CD4-positive, alpha-beta T cell (primary cell): ENCODE data around the gene DFFB. TPM values are rescaled to one million over a fixed set of nuclear protein-coding genes. Genes with fewer than 3 reads are reported as not detected.

ENCODE experiments used
- ATAC-seq: fragments of 200-7000 bp; cut with Tn5 transposase; one replicate; pipeline ENCODE4 v1.10.0; 2022; ENCODE audit warnings: mild to moderate bottlenecking; ENCODE audit not compliant: poor library complexity
- CTCF ChIA-PET: fragments of 350-600 bp; sonication (Branson Sonifier 250); formaldehyde crosslinking; loops from one replicate; lab custom pipeline; 2021; ENCODE audit warnings: antibody characterized with exemption, inconsistent platforms; lab: Charles Lee
- POLR2A ChIA-PET: fragments of 350-600 bp; sonication (Branson Sonifier 250); formaldehyde crosslinking; loops from one replicate; lab custom pipeline; 2021; ENCODE audit warnings: antibody characterized with exemption, inconsistent platforms; lab: Charles Lee
- DNase-seq, 14 experiments: peaks; one replicate each; pipeline ENCODE4 v3.0.0-alpha.2; 2013 to 2020; ENCODE audit warnings: mixed read lengths in 2 of 14
- H3K27ac ChIP-seq, 2 donors: one replicate each; pipeline versions ENCODE4 v1.5.1 to v1.7.0; 2013; ENCODE audit warnings: low read length in 2 of 2, low read depth in 1 of 2, mild to moderate bottlenecking in 1 of 2
- H3K27me3 ChIP-seq, 2 experiments: 1 replicate in 1 of 2; 2 replicates in 1 of 2; pipeline versions ENCODE4 v1.6.1 to v1.7.0; 2013; ENCODE audit warnings: low read length in 2 of 2, control low read depth in 1 of 2, mild to moderate bottlenecking in 1 of 2, moderate library complexity in 1 of 2; ENCODE audit not compliant: insufficient read depth in 2 of 2, control insufficient read depth in 1 of 2
- H3K36me3 ChIP-seq: one replicate; pipeline ENCODE4 v1.6.1; 2013; ENCODE audit warnings: low read length, control low read depth; ENCODE audit not compliant: insufficient read depth
- H3K4me1 ChIP-seq: one replicate; pipeline ENCODE4 v1.6.1; 2013; ENCODE audit warnings: low read length, control low read depth; ENCODE audit not compliant: insufficient read depth
- H3K4me3 ChIP-seq: one replicate; pipeline ENCODE4 v1.5.1; 2013; ENCODE audit warnings: mild to moderate bottlenecking, low read length, moderate library complexity
- H3K9me3 ChIP-seq, 2 experiments: 1 replicate in 1 of 2; 2 replicates in 1 of 2; pipeline versions ENCODE4 v1.6.1 to v1.7.0; 2013; ENCODE audit warnings: low read length in 2 of 2, mild to moderate bottlenecking in 2 of 2, control low read depth in 1 of 2, moderate library complexity in 1 of 2; ENCODE audit not compliant: control insufficient read depth in 1 of 2, insufficient read depth in 1 of 2
- H3K27ac Mint-ChIP-seq: one replicate; pipeline ENCODE4 v1.8.0; 2020; ENCODE audit warnings: mixed read lengths
- H3K27me3 Mint-ChIP-seq: one replicate; pipeline ENCODE4 v1.8.0; 2021; ENCODE audit warnings: mixed read lengths
- H3K36me3 Mint-ChIP-seq: one replicate; pipeline ENCODE4 v1.8.0; 2021; ENCODE audit warnings: low read depth, mixed read lengths
- H3K4me1 Mint-ChIP-seq: one replicate; pipeline ENCODE4 v1.8.0; 2021; ENCODE audit warnings: low read depth, mixed read lengths
- H3K4me3 Mint-ChIP-seq: one replicate; pipeline ENCODE4 v1.8.0; 2020; ENCODE audit warnings: mild to moderate bottlenecking, mixed read lengths
- H3K9me3 Mint-ChIP-seq: one replicate; pipeline ENCODE4 v1.8.0; 2020; ENCODE audit warnings: mixed read lengths
- intact Hi-C, 2 experiments: fragments of 100-400 bp; cut with DNase I in 1 of 2; cut with micrococcal nuclease in 1 of 2; formaldehyde crosslinking; loops; one replicate each; pipeline versions ENCODE4 v1.15.1 to v1.9.0; 2023 to 2025; cut with DNase I, micrococcal nuclease
- total RNA-seq, 174 experiments: library from RNA in 2 of 174; stranded (reverse) in 2 of 174; gene quantifications; one replicate each; pipeline ENCODE4 v1.2.3 and lab custom pipeline; 2021 to 2026
- TF ChIP-seq, protein P1 (sequence below): fragments of 200-600 bp; IDR thresholded peaks from one replicate; pipeline ENCODE4 v1.8.0; 2022; ENCODE audit warnings: antibody characterized with exemption, mild to moderate bottlenecking

DFFB gene
- total RNA-seq, 2 experiments from 2014 or later, result 6.7 to 6.8 TPM

DNA sequence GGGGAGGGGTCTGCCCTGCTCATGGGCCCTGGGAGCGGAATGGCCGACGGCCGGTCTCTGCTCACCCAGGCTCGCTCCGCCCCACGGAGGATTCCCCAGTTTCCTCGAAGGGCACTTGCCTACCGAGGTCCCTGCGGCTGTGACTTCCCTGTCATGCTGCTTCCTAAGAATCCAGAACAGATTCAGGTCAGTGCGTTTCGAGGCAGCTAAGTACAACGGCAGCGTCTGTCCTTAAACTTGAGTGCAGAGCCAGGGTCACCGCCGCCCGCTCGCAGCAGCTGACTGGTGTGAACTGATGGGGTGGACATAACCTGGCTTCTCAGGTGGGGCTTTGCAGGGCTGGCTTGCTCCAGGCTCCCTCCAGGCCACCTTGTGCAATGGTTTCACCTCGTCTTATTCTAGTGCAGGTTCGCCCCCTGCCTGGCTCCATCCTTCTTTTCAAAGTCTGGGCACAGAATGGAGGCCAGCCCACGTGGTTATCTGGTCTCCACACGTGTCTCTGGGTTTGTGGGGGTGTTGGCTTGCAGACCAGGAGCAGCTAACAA lies 50.4 kb downstream of the DFFB start:
- Histone ChIP-seq H3K4me1 (peaks cover 36% of the 10 kb centered on the region), H3K9me3 (peaks cover 0 to 5% of the 10 kb centered on the region in 2 experiments), H3K4me3 (no peak overlapping the region), H3K27me3 (peaks cover 0 to 2% of the 10 kb centered on the region in 2 experiments), H3K27ac (no peak overlapping the region), H3K36me3 (no peaks in the 10 kb centered on the region)
- Mint-ChIP-seq H3K27ac (no peak overlapping the region), H3K4me1 (peaks cover 18% of the 10 kb centered on the region), H3K27me3 (no peaks in the 10 kb centered on the region), H3K9me3 (no peaks in the 10 kb centered on the region), H3K36me3 (no peaks in the 10 kb centered on the region), H3K4me3 (no peak overlapping the region)
- intact Hi-C loops, result loop anchor here in 1 of 2 experiments (10.0 kb wide), 1 partner anchor 283 kb away; the partner anchor contains the start of gene TPRG1L
- DNase-seq (no peak), ATAC-seq (no peak)
- TF ChIP-seq, protein P1, sequence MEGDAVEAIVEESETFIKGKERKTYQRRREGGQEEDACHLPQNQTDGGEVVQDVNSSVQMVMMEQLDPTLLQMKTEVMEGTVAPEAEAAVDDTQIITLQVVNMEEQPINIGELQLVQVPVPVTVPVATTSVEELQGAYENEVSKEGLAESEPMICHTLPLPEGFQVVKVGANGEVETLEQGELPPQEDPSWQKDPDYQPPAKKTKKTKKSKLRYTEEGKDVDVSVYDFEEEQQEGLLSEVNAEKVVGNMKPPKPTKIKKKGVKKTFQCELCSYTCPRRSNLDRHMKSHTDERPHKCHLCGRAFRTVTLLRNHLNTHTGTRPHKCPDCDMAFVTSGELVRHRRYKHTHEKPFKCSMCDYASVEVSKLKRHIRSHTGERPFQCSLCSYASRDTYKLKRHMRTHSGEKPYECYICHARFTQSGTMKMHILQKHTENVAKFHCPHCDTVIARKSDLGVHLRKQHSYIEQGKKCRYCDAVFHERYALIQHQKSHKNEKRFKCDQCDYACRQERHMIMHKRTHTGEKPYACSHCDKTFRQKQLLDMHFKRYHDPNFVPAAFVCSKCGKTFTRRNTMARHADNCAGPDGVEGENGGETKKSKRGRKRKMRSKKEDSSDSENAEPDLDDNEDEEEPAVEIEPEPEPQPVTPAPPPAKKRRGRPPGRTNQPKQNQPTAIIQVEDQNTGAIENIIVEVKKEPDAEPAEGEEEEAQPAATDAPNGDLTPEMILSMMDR, result no peak
- POLR2A ChIA-PET, result no interaction called here
- CTCF ChIA-PET, result interaction anchor here (1.3 kb wide), 1 partner anchor 51 kb away, joined by 5 read pairs; the partner anchor contains the start of genes CEP104 and DFFB

DNA sequence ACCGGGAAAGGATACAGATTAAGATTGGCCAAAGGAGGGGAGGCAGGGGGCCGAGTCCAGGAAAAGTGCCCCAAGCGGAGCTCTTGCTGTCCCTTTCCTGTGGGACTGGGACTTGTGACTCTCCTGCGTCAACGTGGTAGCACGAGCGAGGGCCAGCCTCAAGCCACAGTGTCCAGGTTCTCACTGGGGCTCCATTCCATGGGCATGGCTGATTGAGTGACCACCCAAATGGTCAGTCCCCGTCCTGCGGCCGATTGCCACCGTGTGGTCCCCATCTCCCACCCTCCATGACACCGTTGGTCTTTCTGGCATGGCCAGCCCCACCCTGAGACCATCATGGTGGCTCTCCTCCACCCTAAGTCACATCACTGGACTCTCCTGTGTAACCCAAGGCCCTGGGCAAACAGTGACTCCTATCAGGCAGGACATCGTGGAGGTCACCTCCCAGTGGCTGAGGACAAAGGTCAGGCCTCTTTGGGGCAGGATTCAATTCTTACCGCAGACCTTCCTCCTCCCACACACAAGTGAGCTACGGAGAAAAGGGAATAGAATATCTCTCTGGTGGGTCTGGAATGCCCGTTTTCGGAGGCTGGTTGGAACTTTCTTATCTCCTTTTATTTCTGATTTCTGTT lies 51.7 kb downstream of the DFFB start:
- Histone ChIP-seq H3K9me3 (peaks cover 0 to 5% of the 10 kb centered on the region in 2 experiments), H3K27me3 (peaks cover 0 to 2% of the 10 kb centered on the region in 2 experiments), H3K4me3 (no peak overlapping the region), H3K36me3 (no peaks in the 10 kb centered on the region), H3K27ac (no peak overlapping the region), H3K4me1 (peaks cover 23% of the 10 kb centered on the region)
- Mint-ChIP-seq H3K4me3 (no peak overlapping the region), H3K4me1 (peaks cover 4% of the 10 kb centered on the region), H3K36me3 (no peaks in the 10 kb centered on the region), H3K27ac (no peak overlapping the region), H3K27me3 (no peaks in the 10 kb centered on the region), H3K9me3 (no peaks in the 10 kb centered on the region)
- TF ChIP-seq, protein P1, result no peak
- intact Hi-C loops, result loop anchor here in 1 of 2 experiments (10.0 kb wide), 1 partner anchor 284 kb away; the partner anchor contains the start of gene TPRG1L
- CTCF ChIA-PET, result no interaction called here
- no peak for DNase-seq
- POLR2A ChIA-PET, result no interaction called here
- no peak for ATAC-seq

DNA sequence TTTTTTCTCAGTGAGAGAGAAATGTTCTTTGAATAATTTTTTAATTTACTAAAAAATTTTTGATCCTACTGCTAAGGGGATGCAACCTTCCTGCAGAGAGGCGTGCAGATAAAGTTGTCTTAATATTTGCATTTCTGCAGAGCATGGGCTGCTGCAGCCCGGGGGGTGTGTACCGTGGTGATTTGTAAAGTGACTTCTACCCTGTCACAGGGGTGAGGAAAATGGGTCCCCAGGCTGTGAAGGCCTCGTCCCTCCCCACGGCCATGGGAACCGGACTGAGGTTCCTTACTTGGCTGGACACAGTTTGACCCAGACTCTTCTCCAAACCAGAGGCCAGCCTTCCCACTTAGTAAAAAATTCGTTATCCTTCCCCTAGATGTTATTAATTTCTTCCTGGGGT lies 52.3 kb downstream of the DFFB start:
- Histone ChIP-seq H3K4me3 (no peak overlapping the region), H3K36me3 (no peaks in the 10 kb centered on the region), H3K9me3 (peaks cover 0 to 5% of the 10 kb centered on the region in 2 experiments), H3K4me1 (peaks cover 17% of the 10 kb centered on the region), H3K27ac (no peak overlapping the region), H3K27me3 (peaks cover 0 to 2% of the 10 kb centered on the region in 2 experiments)
- Mint-ChIP-seq H3K36me3 (no peaks in the 10 kb centered on the region), H3K4me3 (no peak overlapping the region), H3K9me3 (no peaks in the 10 kb centered on the region), H3K27ac (no peak overlapping the region), H3K27me3 (no peaks in the 10 kb centered on the region), H3K4me1 (peaks cover 4% of the 10 kb centered on the region)
- TF ChIP-seq, protein P1, result no peak
- DNase-seq (no peak), ATAC-seq (no peak)
- ChIA-PET CTCF (no interaction called here), POLR2A (no interaction called here)
- intact Hi-C loops, result loop anchor here (5.0 to 10.0 kb wide), 3 partner anchors 285 to 743 kb away; partner anchors contain the start of genes AJAP1 (in 1 of the 2) and TPRG1L (in 1 of the 2)
